AG04449 (cell line): ENCODE data around the gene ZSCAN12.

Experiments
- CTCF ChIA-PET: fragments of 350-600 bp; formaldehyde crosslinking; extraction: SDS; loops from one replicate; lab custom pipeline; 2021; ENCODE audit warnings: antibody characterized with exemption; lab: Yijun Ruan, JAX
- POLR2A ChIA-PET: fragments of 400-600, 350-600 bp; formaldehyde crosslinking; extraction: SDS; loops from one replicate; lab custom pipeline; 2020; ENCODE audit warnings: antibody characterized with exemption, inconsistent platforms; lab: Yijun Ruan, JAX
- DNase-seq: peaks from one replicate; pipeline ENCODE4 v3.0.0-alpha.2; 2010; ENCODE audit warnings: low read depth, low spot score
- H3K4me3 ChIP-seq: 2 replicates; pipeline ENCODE4 v1.5.1; 2011; ENCODE audit warnings: low read depth, mild to moderate bottlenecking, control low read depth, low read length
- CTCF ChIP-seq: IDR thresholded peaks from one replicate; pipeline ENCODE4 v1.5.1; 2011; ENCODE audit warnings: mild to moderate bottlenecking, moderate library complexity, low read length, control low read depth, inconsistent platforms; ENCODE audit not compliant: insufficient read depth; ENCODE audit errors: missing control alignments

The ZSCAN12 gene

GRCh38 chr6:28330041-28330440 lies 69.5 kb downstream of the ZSCAN12 start:
- POLR2A ChIA-PET: no interaction called here

More at GRCh38 chr6:28330041-28330440, 69.5 kb downstream of the ZSCAN12 start:
- no peak for TF ChIP-seq CTCF
- no peak for DNase-seq
- CTCF ChIA-PET: no interaction called here
- H3K4me3 ChIP-seq: no peak overlapping the region
